GM13976 (cell line): Measurements from ENCODE around the gene C14orf132.

Experiments used
- DNase-seq: peaks from one replicate; pipeline ENCODE4 v3.0.0; 2012; ENCODE audit warnings: low spot score
- in situ Hi-C: fragments of 300-500 bp; cut with MboI; formaldehyde crosslinking; loops from one replicate; pipeline ENCODE4 v1.12.0; 2022; ENCODE audit warnings: low sequenced_read_pairs, mixed read lengths, inconsistent platforms; ENCODE audit not compliant: unreplicated experiment
- TF ChIP-seq, protein P1 (sequence below): IDR thresholded peaks from 2 replicates; pipeline ENCODE4 v1.5.1; 2012; ENCODE audit warnings: borderline replicate concordance, mild to moderate bottlenecking; ENCODE audit not compliant: insufficient read depth; ENCODE audit errors: extremely low read depth, missing control alignments, control extremely low read depth

Gene C14orf132

DNA sequence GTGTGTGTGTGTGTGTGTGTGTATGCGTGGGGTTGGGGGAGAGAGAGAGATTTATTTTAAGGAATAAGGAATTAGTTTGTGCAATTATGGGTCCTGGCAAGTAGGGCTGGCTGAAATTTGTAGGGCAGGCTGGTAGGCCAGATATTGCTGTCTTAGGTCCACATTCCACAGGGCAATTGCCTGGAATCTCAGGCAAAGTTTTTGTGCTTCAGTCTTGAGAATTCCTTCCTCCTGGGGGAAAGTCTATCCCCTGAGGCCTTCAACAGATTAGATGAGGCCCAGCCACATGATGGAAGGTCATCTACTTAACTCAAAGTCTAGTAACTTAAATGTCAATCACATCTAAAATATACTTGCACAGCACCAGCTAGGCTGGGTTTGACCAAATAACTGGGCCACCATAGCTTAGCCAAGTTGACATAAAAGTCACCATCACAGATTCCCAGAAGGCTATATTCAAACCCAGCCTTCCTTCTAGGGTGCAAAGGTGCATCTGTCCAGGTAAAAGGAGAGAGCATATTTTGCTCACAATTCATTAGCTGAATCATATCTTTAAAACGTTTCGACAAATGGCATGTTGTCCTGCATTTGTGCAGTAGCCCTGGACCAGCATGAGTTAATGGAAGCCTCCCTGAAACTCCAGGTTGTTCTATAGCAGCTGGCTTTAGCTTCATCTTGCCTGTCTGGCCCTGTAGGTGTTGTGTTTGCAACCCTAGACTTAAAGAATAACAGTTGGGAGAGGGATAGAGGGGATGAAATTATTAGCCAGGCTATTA is 63.1 kb downstream of the C14orf132 start:
- DNase-seq, result no peak
- in situ Hi-C loops, result loop anchor here (25.0 kb wide), 1 partner anchor 335 kb away; no protein-coding TSS in a partner anchor
- TF ChIP-seq, protein P1, sequence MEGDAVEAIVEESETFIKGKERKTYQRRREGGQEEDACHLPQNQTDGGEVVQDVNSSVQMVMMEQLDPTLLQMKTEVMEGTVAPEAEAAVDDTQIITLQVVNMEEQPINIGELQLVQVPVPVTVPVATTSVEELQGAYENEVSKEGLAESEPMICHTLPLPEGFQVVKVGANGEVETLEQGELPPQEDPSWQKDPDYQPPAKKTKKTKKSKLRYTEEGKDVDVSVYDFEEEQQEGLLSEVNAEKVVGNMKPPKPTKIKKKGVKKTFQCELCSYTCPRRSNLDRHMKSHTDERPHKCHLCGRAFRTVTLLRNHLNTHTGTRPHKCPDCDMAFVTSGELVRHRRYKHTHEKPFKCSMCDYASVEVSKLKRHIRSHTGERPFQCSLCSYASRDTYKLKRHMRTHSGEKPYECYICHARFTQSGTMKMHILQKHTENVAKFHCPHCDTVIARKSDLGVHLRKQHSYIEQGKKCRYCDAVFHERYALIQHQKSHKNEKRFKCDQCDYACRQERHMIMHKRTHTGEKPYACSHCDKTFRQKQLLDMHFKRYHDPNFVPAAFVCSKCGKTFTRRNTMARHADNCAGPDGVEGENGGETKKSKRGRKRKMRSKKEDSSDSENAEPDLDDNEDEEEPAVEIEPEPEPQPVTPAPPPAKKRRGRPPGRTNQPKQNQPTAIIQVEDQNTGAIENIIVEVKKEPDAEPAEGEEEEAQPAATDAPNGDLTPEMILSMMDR, result no peak

DNA sequence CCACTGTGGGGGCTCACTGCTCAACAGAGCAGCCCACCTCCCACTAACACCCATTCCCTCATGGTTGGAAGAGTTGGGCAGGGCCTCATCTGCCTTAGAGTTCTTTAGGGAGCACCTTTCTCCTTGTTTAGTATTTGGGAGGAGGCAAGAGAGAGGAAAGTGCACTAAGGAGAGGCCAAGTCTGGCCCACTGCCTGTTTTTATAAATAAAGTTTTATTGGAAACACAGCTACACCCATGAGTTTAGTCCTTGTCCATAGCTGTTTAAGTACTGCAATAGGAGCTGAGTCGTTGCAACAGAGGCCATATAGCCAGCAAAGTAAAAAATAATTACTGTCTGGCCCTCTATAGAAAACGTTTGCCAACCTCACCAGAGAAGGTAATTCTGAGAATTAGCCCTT is 63.9 kb downstream of the C14orf132 start:
- TF ChIP-seq, protein P1, result no peak
- no peak for DNase-seq
- in situ Hi-C loops, result loop anchor here (25.0 kb wide), 1 partner anchor 334 kb away; no protein-coding TSS in a partner anchor

DNA sequence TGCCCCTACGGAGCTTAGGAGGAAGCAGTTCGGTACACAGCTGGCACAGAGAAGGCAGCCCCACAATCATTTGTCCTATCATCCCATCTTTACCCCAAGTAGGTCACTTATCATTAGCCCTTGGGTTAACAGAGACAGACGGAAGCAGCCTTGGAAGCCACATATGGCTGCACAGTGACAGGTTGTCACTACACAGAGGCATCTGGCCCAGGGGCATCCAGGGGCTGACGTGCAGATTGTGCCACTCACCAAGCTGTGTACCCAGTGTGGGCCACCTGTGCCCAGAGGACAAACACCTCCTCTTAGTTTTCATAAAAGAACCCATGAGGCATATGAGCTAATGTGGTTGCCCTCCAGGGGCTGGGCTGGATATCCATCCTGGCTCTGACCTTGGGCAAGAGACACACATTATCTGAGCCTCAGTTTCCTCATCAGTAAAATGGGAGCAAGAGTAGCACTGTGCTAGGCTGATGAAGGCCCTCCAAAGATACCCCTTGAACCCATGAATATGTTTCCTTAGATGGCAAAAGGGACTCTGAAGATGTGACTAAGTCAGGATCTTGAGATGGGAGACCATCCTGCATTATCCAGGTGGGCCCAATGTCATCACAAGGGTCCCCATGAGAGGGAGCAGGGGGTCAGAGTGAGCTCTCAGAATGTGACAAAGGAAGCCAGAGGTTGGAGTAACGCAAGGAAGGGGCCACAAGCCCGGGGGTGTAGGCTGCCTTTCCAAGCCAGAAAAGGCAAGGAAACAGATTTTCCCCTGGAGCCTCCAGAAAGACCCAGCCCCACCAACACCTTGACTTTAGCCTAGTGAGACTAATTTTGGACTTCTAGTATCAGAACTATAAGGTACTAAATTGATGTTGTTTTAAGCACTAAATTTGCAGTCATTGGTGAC is 64.6 kb downstream of the C14orf132 start:
- TF ChIP-seq, protein P1, result no peak
- in situ Hi-C loops, result loop anchor here (25.0 kb wide), 1 partner anchor 333 kb away; no protein-coding TSS in a partner anchor
- DNase-seq, result peak; percentile 7

DNA sequence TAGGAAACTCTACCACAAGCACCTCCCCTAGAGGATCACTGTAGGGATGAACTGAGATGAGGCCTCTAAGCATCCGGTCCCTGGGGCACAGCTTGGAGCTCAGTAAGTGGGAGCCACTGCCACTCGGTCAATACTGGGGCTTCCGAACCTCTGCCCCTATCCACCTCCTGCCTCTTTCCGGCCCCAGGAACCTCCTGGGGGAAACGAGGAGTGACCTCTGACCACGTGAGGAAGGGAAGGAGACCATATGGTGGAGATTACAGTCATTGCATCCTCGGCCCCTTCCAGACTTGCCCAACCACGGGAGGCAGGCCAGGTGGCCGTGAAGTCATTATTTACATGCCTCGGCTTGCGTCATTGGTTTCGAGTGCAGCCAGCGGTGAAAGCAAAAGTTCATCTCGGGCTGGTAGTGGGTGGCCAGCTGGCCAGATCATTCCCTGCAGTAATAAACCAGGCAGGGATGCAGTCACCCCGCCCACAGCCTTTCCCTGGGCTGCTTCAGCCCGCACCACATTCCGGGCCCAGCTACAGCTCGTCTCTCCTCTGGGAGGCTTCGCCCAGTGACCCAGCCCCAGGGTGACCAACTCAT is 65.4 kb downstream of the C14orf132 start:
- peak; percentile 46 for DNase-seq
- in situ Hi-C loops, result loop anchor here (25.0 kb wide), 1 partner anchor 333 kb away; no protein-coding TSS in a partner anchor
- TF ChIP-seq, protein P1, result no peak

DNA sequence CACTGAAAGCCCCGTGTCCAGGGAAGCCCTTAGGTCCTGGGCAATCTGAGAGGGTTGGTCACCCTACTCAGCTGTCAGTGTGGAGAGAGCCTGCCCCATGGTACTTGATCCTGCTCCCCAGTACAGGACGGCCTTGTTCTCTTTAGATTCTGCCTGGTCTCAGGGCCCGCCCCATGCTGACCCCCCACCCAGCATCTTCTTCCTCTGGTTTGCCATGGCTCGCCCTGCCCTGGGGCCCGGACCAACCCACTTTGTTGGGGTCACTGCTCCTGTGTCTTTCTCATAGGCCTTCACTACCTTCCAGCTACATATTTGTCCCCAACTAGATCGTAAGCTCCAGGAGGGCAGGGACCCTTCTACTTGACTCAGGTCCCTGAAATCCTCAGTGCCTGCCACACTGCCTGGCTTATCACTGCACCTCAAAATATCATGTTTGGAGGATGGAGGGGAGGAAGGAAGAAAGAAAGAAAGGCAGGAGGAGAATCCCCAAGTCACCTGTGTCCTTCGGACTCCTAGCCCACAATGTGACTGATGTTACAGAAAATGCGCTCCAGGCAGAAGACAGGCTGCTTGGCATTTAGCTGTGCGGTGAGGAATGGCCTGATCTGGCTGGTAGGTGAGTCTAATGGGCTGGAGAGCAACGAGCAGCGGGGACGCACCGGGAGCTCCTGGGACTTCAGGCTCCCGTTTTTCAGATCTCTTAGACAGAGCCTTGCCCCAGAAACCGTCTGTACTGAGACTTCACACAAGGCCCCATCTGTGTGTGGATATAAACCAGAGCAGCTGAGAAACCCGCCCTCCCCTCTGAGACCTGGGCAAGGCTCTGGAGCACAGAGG is 66.1 kb downstream of the C14orf132 start:
- TF ChIP-seq, protein P1, result no peak
- in situ Hi-C loops, result loop anchor here (25.0 kb wide), 1 partner anchor 332 kb away; no protein-coding TSS in a partner anchor

More for the DNA sequence above, 66.1 kb downstream of the C14orf132 start:
- DNase-seq, result no peak
